ENCODE data around the gene ALPP.

DNA sequence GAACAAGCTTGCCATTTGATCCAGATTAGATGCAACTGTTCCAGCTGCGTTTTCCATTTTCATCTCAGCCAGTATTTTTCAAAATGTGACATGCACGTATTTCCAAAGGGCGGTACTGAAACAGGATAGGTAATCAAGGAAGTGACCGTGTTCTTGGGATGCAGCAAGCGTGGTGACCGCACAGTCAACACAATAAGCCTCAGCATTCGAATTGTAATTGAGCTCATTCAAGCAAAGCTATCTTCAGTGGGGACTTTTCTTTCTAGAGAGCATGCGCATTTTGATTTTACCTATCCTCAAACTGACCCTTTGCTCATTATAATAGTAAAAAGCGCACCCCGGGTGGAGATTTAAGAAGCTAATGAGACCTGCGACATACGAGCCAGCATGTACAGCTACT is 3.4 kb upstream of the ALPP start:
- TF ChIP-seq POLR2AphosphoS5 (IDR thresholded peaks at IDR 0.05; ENCODE audit: low read depth, low read length): no peak
- no peak for TF ChIP-seq REST (IDR thresholded peaks at IDR 0.05; ENCODE audit: insufficient read depth in 1 of 2, low read depth in 2 of 2, low read length in 2 of 2)
- TF ChIP-seq TAF1 (IDR thresholded peaks at IDR 0.05; ENCODE audit: borderline replicate concordance, insufficient read depth, low read length): no peak
- no peak for TF ChIP-seq SIN3A (IDR thresholded peaks at IDR 0.05; ENCODE audit: borderline replicate concordance, insufficient read depth, low read length)
